ENCODE data around the gene HEATR1. TPM values are rescaled to one million over a fixed set of nuclear protein-coding genes. Genes with fewer than 3 reads are reported as not detected.

Gene HEATR1
- total and polyA plus RNA-seq, 4 donors = 4.2 to 37.5 (median 19.6) TPM

DNA sequence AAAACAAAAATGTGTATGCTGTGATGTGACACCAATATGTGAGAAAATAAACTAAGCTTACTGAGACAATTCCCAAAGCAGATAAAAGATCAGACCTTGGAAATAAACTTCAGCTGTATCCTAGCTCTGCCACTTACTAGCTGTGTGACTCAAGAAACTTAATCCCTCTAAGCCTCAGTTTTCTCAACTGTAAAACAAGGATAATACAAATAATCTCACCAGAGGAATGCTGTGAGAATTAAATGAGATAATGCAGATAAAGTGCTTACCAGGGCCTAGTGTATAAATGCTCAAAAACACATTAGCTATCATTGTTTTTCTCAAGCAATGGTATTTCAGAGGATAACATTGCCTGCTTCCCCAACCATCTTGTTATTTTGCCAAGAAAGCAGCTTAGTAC, 2.1 kb downstream of the HEATR1 start:
- no peak overlapping the region for H3K9ac ChIP-seq (ENCODE audit: insufficient read depth in 1 of 2, low read length in 2 of 2)
- no peak overlapping the region for H3K27ac ChIP-seq (ENCODE audit: low read depth in 1 of 2, low read length in 1 of 2)
- no peak overlapping the region for H3K4me3 ChIP-seq
- H3K4me1 ChIP-seq (ENCODE audit: control insufficient read depth in 5 of 5, insufficient read depth in 5 of 5, low read length in 5 of 5) = peaks cover 0 to 13% (median 3%) of the 10 kb centered on the region in 5 donors
- TF ChIP-seq, protein P1, sequence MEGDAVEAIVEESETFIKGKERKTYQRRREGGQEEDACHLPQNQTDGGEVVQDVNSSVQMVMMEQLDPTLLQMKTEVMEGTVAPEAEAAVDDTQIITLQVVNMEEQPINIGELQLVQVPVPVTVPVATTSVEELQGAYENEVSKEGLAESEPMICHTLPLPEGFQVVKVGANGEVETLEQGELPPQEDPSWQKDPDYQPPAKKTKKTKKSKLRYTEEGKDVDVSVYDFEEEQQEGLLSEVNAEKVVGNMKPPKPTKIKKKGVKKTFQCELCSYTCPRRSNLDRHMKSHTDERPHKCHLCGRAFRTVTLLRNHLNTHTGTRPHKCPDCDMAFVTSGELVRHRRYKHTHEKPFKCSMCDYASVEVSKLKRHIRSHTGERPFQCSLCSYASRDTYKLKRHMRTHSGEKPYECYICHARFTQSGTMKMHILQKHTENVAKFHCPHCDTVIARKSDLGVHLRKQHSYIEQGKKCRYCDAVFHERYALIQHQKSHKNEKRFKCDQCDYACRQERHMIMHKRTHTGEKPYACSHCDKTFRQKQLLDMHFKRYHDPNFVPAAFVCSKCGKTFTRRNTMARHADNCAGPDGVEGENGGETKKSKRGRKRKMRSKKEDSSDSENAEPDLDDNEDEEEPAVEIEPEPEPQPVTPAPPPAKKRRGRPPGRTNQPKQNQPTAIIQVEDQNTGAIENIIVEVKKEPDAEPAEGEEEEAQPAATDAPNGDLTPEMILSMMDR (IDR thresholded peaks at IDR 0.05; ENCODE audit: control extremely low read depth, extremely low read depth) = no peak
- no peaks in the 10 kb centered on the region for H3K9me3 ChIP-seq (ENCODE audit: control insufficient read depth in 4 of 4, insufficient read depth in 3 of 4, low read length in 3 of 4)
- no peaks in the 10 kb centered on the region for H3K27me3 ChIP-seq (ENCODE audit: control insufficient read depth in 3 of 3, insufficient read depth in 3 of 3, low read length in 2 of 3)
- peaks cover 0 to 9% (median 1%) of the 10 kb centered on the region in 4 donors for H3K36me3 ChIP-seq (ENCODE audit: control insufficient read depth in 4 of 4, insufficient read depth in 4 of 4, low read length in 4 of 4)
- ATAC-seq (ENCODE audit: insufficient read depth, low FRiP score) (no peak), DNase-seq (no peak)

DNA sequence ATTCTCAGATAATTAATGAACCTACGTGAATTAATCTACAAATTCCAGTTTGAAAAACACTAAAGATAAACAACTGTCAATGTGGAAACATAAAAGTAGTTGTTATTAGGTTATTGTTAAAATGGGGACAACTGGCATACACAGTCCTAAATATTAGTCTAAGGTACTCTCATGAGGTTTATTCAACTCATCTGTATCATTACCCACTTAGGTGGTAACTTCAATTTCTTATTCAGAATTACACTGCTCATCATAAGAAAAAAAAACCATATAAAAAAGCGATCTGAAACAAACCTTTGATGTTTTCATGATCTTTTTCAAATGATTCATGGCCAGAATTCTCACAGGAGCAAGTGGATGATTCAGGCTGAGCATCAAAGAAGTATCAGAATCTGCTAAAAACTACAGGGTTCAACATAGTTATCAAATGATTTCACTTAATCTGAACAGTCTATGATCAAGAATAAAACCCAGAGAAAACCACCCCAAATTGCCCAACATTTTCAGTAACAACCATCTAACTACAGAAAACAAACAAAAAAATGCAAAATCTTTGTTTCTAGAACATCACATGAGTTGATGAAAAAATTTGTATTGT, 13.7 kb downstream of the HEATR1 start:
- H3K27ac ChIP-seq (ENCODE audit: low read depth in 1 of 2, low read length in 1 of 2) = no peak overlapping the region
- H3K27me3 ChIP-seq (ENCODE audit: control insufficient read depth in 3 of 3, insufficient read depth in 3 of 3, low read length in 2 of 3) = no peaks in the 10 kb centered on the region
- H3K9me3 ChIP-seq (ENCODE audit: control insufficient read depth in 4 of 4, insufficient read depth in 3 of 4, low read length in 3 of 4) = no peaks in the 10 kb centered on the region
- TF ChIP-seq, protein P1 (IDR thresholded peaks at IDR 0.05; ENCODE audit: control extremely low read depth, extremely low read depth) = no peak
- WGBS, 2 donors = 92 to 95% methylated on average over 2 of the region's 2 CpGs
- ATAC-seq (ENCODE audit: insufficient read depth, low FRiP score) = no peak
- no peaks in the 10 kb centered on the region for H3K4me1 ChIP-seq (ENCODE audit: control insufficient read depth in 5 of 5, insufficient read depth in 5 of 5, low read length in 5 of 5)
- H3K9ac ChIP-seq (ENCODE audit: insufficient read depth in 1 of 2, low read length in 2 of 2) = no peak overlapping the region
- DNase-seq = no peak
- H3K36me3 ChIP-seq (ENCODE audit: control insufficient read depth in 4 of 4, insufficient read depth in 4 of 4, low read length in 4 of 4) = peaks cover 11 to 39% (median 22%) of the 10 kb centered on the region in 4 donors
- H3K4me3 ChIP-seq = no peak overlapping the region

DNA sequence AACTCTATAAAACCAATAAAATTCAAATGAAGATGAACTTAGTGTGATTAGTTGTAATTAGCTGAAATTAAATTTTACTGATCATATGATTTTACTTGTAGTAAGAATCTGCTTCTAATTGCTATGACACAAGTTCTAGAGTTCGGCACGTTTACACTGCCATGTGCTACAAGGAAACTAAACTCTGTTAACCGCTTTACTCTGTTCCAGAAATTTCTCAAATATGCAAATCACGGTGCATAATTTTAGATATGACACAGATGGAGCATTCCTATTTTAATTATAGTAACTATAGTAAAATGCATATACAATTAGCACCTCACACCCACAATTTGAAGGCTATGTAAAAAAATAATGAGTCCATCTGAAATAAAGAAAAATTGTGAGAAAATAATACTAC, 14.8 kb downstream of the HEATR1 start:
- 94 to 95% methylated on average over 4 of the region's 4 CpGs for WGBS, 2 donors

More for the DNA sequence above, 14.8 kb downstream of the HEATR1 start:
- Histone ChIP-seq H3K9ac (ENCODE audit: insufficient read depth in 1 of 2, low read length in 2 of 2) (no peak overlapping the region), H3K27ac (ENCODE audit: low read depth in 1 of 2, low read length in 1 of 2) (no peak overlapping the region), H3K36me3 (ENCODE audit: control insufficient read depth in 4 of 4, insufficient read depth in 4 of 4, low read length in 4 of 4) (peaks cover 13 to 41% (median 25%) of the 10 kb centered on the region in 4 donors), H3K9me3 (ENCODE audit: control insufficient read depth in 4 of 4, insufficient read depth in 3 of 4, low read length in 3 of 4) (no peaks in the 10 kb centered on the region), H3K4me1 (ENCODE audit: control insufficient read depth in 5 of 5, insufficient read depth in 5 of 5, low read length in 5 of 5) (no peaks in the 10 kb centered on the region), H3K27me3 (ENCODE audit: control insufficient read depth in 3 of 3, insufficient read depth in 3 of 3, low read length in 2 of 3) (no peaks in the 10 kb centered on the region), H3K4me3 (no peak overlapping the region)
- ATAC-seq (ENCODE audit: insufficient read depth, low FRiP score) (no peak), DNase-seq (no peak)
- TF ChIP-seq, protein P1 (IDR thresholded peaks at IDR 0.05; ENCODE audit: control extremely low read depth, extremely low read depth) = no peak
